HG03175 (cell line): ENCODE data around the gene ANKRD44.

ENCODE experiments used
- ATAC-seq: cut with Tn5 transposase; IDR thresholded peaks from one replicate; pipeline ENCODE4 v1.9.1; 2021; ENCODE audit warnings: mild to moderate bottlenecking, moderate library complexity; ENCODE audit not compliant: unreplicated experiment

Gene ANKRD44

DNA sequence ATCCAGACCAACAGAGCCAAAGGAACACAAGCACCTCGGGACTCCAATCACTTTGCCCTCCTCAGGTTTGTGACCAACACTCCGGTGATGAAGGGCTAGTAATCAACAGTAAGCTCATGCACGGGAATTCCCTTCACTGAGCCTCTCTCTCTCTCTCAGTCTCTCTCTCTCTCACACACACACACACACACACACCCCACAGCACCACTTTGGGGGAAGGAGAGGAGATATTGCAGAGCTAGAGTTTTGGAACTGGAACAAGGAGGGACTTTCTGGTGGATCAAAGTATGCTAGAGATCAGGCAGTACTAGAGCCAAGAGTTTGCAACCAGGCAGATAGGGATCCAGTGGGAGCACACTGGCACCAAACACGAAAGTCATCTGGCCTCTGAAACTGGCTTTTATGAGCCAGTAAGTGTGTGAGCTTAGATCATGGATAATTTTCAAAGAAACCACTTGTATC, 98.7 kb downstream of the ANKRD44 start:
- no peak for ATAC-seq

DNA sequence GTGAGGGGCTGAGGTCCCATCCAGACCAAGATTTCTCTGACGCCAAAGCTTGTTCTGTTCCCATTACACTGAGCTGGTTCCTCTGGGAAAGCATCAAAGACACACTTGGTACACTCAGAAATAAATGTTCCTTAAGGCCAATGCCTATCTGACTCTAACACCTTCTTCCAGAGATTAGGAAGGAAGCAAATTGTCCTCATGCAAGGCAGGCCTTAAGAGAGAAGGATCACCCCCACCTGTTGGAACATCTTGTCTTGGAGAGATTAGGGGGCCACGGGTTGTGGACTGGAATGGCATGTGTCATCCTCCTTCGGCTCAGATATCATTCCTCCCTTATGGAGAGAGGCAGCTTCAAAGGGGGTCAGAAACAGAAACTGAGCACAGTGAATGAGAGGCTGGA, 100.2 kb downstream of the ANKRD44 start:
- ATAC-seq, result no peak

DNA sequence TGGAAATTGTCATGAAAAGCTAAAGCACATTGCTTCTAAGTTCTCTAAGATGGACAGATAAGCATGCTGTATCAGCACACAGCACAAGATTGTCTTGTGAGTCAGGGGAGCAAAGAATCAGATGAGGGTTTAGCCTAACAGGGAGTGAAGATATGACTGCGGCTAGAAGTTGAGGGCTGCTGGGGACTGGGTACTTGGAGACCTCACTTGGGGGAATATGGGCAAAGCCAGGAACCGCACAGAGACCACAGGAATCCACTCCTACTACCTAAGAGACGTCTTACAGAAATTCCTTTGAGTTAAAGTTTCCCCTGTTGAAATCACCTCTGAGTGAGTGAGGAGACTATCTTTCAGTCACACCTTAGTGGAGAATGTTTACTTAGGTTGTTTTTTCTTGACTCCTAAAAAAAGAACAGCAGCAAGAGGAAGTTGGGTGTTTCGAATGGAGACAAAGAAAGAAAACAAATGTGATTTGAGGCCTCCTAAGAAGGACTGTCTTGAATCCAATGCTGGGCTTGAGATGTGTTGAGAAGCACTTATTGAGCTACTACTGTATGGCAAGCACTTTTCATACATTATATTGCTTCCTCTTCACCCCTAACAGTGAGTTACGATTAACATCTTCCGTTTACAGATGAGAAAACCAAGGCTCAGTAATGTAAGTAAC, 100.7 kb downstream of the ANKRD44 start:
- peak; percentile 32 for ATAC-seq

DNA sequence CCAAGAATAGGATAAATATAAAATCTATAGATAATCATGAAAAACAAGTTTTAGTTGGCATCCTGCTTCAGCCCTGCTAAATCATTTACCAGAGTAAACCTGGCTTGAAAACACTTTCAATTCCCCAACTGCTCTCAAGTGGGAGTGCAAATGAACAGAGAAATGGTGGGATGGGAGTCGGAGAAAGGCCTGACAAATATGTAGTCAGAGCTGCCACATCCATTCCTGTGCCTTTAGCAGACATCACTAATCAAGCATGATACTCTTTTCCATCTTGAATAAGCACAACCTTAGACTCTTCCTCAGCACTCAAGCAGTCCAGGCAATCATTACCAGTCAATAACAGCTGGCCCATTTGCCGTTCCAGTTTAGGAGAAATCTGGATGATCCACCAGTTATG, 101.3 kb downstream of the ANKRD44 start:
- ATAC-seq, result no peak

DNA sequence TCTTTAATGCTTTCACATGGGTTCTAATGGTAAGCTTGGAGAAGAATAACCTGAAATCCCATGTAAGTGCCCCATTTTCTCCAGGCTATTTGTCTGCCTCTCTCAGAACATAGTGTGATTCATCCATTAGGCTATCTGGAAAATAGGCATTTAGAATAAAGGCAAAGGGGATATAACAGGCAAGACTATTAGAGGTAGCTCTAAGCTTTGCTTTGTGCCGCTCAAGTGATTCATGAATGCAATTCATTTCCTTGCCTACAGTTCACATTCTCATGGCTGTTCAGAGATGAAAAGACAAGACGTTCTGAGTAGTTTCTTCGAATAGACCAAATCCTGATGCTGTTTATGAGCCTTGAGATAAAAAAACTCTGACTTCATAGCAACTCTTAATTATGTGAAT, 101.7 kb downstream of the ANKRD44 start:
- no peak for ATAC-seq

DNA sequence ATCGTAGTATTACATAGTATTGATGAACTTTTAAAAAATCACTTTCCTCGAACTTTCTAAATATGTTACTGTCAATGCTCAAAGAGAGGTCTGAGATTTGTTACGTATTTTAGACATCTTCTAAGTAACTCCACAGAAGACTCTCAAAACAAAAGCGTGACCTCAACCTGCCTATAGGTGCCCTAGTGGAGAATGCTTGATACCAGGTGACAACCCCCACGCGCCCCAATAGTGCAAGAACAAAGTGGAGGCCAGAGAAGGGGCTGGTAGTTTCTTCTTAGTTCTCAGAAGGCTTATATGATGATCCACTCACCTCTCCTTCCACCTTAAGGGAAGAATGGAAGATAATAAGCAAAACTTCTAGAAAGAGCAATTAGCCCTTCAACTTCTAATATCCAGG, 102.6 kb downstream of the ANKRD44 start:
- no peak for ATAC-seq

DNA sequence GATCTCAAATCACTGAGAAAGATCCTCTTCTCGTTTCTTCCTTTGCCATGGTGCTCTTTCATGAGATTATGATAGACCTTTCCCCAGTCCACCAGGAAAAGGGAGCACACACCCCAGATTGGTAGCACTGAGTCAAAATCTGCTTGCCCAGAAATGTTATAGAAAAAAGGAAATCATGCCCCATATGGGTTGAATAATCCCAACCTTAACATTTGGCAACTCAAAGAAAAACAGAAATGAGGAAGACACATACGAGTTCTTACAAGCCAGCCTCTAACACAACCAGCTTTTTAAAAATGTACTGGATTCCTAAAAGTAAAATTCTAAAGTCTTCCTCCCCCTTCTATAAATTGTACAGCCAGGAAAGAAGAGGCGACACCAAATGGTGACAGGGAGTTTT, 103.0 kb downstream of the ANKRD44 start:
- no peak for ATAC-seq

DNA sequence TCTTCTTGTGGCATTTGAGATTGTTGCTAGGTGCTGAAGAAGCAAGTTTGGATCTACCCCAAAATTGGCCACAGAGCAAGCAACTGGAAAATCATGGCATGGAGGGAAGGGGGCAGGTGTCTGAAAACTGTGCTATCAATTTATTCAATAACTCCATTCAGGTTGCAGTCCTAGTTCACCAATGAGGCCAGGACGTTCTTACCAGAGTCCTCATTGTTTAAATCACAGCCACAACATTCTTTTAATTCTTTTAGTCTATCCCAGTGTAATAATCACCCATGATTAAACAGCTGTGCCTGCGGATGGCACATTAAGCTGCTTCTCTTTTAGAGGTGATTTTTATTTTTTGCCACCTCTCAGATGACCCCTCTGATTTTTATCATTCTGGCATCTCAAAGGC, 103.5 kb downstream of the ANKRD44 start:
- no peak for ATAC-seq

DNA sequence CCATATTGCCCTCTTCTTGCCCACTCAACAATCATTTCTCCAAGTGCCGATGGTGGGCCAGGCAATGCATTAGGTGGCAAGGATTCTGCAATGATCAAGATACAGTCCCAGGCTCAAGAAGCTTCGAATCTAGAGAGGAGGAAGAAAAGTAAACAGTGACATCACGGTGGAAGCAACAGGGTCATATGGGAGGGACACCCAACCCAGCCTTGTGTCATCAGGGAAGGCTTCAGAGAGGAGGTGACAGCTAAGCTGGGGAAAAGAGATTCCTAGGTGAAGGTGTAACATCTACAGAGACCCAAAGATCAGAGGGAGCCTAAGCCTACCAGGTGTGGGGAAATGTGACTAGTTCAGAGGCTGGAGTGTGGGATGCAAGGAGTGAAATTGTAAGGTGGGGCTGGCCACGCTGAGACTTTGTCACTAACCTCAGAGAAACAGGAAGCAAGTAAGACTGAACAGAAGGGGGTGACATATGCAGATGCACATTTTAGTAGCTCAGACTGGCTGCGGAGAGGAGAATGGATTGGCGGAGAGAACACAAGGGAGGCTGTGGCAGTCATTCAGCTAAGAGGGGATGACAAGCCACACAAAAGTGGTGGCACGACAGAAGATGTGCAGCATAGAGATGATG, 104.9 kb downstream of the ANKRD44 start:
- ATAC-seq, result peak; percentile 79

DNA sequence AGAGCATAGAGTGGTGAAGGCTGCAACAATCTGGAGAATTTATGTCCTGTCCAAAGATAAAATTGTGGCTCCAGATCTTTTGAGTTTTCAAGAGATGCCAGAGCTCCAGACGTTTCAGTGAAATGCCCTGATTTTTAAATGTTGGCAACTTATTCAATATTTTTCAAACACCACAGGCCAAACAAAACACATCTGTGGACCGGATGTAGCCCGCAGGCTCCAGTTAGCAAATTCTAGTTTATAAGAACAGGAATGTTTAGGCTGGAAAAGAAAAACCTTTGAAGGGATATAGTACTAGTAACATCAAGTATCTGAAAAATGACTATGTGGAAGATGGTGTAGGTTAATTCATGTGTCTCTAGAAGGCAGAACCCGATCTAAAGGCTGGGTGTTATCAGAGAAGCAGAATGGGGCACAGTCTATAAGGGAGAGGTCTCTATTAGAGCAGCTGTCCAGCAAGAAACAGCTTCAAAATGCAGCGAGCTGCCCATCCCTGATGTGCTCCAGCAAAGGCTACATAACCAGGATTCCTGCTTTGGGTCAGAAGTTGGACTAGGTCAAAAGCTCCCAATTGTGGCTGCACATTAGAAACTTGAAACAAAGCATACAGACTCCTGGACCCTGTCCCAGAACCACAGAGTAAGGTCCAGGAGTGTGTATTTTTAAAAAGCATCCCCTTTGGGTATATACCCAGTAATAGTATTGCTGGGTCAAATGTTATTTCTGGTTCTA, 105.9 kb downstream of the ANKRD44 start:
- ATAC-seq, result no peak

DNA sequence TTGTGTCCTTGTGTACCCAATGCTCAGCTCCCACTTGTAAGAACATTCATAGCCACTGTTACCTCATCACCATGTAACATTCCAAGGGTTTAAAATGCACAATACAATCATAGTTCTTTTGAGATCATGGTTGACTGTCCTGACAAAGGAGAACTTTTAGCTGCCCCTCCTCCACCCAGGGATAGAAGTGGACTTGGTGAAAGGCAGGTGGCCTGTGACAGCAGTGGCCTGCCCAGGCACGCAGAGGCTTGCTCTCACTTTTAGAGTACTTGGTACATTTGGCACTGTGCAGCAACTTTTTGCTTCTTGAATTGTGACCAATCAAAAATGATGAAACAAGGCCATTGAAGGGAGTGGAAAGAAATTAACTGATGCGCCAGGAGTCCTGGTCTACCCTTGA, 108.7 kb downstream of the ANKRD44 start:
- ATAC-seq, result no peak

DNA sequence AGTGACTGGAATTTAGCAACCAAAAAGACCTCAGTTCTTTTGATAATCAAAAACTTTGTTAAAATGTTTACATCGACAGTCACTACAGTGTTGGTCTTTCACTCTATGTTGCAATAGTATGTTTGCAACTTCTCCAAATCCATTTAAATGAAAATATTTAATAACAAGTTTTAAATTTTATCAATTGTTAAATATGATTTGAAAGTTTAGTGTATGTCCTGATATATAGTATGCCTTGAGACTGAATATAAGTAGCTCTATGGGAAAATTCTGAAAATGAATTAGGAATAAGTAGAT, 109.9 kb downstream of the ANKRD44 start:
- ATAC-seq, result no peak

DNA sequence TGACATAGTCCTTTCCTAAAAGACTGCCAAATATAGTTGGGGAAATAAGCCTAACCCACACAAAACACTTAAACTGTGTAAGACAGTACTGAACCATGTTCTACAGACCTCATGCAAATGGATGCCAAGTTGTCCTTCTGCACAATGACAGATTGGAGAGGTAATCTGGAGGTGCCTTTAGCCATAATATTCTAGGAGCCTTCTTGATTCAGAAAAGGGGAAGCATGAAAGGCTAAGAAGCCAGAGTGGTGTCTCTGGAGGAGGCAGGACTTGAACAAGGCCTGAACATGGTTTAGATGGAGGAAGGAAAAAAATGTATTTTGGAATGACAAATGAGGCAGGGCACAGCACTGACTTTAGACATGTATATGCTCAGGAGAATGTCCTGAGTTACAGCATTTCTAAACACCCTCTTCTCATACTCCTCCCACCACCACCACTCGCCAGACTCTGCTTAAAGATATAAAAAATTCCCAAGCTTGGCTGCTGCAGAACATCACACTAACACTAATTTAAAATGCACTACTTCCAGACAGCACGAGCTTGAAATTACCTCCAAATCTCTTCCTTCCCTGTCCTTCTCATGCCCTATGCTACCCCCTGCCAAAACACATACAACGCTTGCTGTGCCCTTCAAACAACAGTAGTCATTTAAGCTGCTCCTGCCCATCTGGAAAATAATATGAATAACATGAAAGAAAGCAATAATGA, 110.4 kb downstream of the ANKRD44 start:
- no peak for ATAC-seq

DNA sequence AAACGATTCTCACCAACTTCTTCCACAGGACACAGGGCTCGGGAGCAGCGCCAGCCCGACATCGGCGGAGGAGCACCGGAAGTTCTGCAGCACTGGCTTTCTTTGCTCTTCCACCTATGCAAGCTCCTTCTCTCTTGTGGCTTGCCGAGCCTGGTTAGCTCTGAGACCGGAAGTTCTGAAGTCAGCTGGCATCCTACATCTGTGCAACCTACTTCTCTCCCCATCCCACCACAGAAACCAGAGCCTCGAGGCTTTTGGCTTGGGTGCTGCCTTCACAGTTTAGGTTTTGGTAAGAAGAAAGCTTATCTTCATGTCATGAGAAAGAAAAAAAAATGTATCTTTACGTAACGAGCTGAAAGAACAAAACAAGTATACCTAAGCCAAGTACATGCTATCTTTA, 111.7 kb downstream of the ANKRD44 start:
- peak; percentile 99 for ATAC-seq

DNA sequence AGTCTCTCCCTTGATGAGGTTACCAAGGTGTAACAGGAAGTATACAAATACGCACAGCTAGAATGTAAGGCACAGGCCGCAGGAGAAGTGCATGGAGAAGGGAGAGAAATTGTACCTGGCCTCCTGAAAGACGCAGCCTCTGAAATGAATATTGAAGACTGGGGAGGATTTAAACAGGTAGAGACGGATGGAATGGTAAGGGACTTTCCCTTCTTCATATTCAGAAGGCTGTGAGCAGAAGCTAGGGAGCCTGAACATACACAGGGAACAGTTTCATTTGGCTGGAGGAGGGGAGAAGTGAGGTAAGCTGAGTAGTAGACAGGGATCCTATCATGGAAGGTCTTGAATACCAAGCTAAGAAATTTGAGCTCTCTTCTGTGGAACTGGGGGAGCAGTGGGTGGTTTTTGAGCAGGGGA, 112.7 kb downstream of the ANKRD44 start:
- ATAC-seq, result no peak

DNA sequence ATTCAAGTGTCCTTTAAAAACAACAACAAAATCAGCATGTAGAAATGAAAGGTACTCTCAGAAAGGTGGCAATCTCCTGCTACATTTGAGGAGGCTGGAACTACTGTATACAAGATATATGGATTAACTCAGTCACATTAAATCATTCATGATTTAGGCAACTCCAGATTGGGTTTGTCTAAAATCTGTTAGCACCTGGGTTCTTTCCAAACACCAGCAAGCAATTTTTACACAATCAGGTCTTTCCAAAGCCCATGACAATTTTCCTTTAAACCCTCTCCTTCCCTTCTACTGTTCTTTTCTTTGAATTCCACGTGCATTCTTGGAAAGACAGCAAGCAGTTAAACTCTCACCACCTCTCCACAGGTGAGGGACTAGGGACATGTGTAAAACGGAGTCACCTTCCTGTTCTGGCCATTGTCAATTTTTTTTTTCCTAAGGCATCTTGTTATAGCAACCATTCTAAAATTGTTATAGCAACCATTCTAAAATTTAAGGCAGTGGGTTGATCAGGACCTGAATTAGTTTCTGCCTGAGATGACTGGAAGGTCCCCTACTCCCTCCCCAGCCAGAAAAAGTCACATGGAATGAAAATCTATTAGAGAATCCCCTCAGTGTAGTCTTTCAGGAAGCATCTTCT, 113.9 kb downstream of the ANKRD44 start:
- no peak for ATAC-seq

DNA sequence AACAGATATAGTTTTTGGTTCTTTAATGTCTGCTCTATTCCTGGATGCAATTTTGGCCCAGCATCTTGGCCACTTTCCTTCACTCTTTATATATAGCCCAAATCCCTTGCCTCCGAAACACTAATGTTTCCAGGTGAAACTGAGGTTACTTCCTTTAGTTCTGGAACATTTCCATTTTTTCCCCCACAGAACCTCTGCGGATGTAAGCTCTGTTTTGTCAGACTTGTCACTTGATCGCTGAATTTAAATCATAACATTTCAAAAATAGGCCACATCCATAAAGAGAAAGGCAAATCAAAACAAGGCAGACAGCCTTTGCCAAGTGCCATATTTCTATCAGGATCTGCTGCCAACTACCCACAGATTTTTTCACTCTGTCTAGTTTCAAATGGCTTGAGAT, 115.1 kb downstream of the ANKRD44 start:
- ATAC-seq, result no peak

DNA sequence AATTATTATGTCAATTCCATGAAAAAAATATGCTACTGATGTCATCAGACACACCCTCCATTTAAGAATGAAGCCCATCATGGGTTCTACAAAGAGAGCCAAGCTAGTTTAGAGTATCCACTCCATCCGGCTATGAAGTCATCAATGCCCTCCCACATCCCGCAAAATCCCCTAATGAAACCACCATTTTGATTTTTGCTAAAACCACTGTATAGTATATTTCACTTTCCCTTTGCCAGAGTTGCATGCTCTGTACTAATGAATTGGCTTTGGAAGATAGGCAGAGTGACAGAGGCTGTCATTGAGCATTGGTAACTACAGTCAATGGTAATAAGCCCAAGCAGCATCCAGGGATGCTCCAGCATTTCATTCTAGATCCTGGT, 118.6 kb downstream of the ANKRD44 start:
- peak; percentile 83 for ATAC-seq

DNA sequence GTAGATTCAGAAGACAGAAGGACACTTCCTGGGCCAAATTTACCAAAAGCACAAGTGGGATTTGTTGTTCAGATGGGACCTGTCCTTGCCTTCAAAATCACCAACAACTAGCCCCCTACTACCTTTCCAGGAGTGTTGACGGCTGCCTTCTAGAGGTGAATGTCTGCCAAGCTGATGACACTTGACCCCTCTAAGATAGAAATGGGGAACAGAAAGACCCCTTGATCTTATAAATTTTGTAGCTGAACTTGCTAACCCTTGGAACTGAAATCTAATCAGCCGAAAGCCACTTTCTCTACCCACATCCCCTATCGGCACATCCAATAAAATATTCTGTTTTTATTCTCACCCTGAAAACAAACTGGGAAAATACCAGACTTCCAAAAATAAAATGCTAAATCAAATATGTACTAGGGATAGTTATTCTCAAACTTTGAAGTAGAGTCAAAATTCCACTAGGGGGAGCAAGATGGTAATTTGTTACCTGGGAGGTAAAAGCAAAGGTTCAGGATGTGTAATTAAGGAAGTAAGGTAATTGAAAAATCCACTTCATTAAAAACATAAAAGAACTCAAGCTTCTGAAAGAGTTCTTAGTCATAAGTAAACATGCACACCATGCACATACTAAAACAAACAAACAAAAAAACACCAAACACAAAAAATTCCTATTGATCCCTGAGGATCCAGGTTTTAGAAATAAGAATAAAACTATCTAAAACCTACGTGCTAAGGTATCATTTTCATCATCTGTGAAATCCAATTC, 119.2 kb downstream of the ANKRD44 start:
- peak; percentile 64 for ATAC-seq

DNA sequence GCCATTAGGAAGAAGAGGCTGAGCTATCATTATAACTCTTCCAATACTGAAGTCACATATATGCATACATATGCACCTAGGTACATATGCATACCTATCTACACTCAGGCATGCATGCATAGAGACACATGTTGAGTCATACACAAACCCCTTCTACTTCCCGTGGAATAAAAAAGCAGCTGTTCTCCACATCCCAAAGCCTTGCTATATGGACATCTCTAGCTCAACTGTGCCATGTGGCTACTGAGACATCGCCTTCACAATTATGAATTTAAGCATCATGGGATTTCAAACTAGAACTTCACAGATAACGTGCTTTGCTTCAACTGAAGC, 120.5 kb downstream of the ANKRD44 start:
- ATAC-seq, result no peak
